Smooth muscle cell of bladder (primary cell): ENCODE data around the gene FRMD6. TPM values are rescaled to one million over a fixed set of nuclear protein-coding genes. Genes with fewer than 3 reads are reported as not detected.

Experiments
- total RNA-seq: library from RNA; depleted of rRNA; stranded (reverse); fragments of >200 nt; gene quantifications from 2 replicates; pipeline ENCODE4 v1.2.3, GENCODE V29; 2014

FRMD6 gene
- 193 and 340 TPM in 2 replicates for total RNA-seq

DNA sequence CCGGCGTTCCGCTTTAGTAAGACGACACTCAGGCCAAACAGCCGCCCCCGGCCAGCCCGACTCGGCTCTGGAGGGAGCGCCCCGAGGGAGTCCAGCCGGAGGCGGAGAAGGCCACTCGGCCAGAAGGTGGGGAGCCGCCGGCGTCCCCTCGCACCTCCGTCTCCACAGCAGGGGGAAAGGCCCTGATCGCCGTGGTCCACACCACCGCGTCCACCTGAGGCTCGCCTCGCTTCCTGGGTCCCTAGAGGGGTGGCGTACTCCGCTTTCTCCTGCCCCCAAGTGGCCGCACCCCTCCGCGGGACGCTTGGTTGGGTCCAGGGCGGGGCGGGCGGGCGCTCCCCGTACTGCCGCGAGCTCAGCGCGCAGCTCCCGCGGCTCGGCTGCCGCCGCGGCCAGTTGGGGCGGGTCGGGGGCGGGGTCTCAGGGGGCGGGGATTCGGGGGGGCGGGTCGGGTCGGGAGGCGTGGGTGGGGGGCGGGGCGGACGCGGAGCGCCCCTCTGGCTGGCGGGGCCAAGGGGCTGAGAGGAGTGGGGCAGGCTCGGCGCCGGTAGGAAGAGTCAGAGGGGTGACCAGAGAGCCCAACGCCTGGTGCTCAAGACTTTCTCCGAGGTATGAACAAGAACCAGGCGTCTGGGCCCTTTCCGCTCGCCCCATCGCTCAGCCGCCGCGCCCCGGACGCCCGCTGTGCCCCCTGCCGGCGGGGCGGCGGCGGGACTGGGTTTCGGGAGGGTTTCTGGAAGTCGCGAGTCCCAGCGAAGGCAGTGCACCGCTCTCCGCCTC, at the start of gene FRMD6:
TSS of gene FRMD6 (plus strand) at position 523 of the 780 bp plus-strand sequence. CDS start 37,927 bp downstream, outside the sequence.

Other genes starting within 250 kb of the FRMD6 start
- gene GNG2, start 208.7 kb downstream of the FRMD6 start, total RNA-seq: 10.8 and 16.8 TPM in 2 replicates